ENCODE measurements around the gene CHST12. TPM values are rescaled to one million over a fixed set of nuclear protein-coding genes. Genes with fewer than 3 reads are reported as not detected.

The CHST12 gene
- total RNA-seq, 1 experiment from 2014 or later: 12.9 TPM

DNA sequence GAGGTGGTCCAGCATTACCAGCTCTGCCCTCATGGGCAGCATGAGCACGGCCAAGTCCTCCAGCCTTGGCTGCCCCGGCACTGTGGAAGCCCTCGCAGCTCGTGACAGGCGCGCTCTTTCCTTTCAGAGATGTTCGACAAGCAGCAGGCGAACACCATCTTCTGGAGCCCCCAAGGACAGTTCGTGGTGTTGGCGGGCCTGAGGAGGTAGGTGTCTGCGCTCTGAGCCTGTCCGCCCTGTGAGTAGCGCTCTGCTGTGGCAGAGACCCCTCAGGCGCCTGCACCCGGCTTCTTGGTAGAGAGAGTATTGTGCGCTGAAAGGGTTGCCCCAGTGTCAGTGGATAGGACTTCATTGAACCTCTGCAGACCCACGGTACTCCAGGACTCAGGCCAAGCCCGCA is 29.0 kb upstream of the CHST12 start:
- no peaks in the 10 kb centered on the region for H3K4me1 ChIP-seq (ENCODE audit: insufficient read depth, low read length)
- H3K9ac ChIP-seq (ENCODE audit: low read length): no peak overlapping the region
- ChIA-PET POLR2A (ENCODE audit: unreplicated experiment) (no interaction called here), CTCF (no interaction called here)
- no peak for ATAC-seq
- no peaks in the 10 kb centered on the region for H3F3A ChIP-seq (ENCODE audit: low read length, unreplicated experiment)
- peaks cover 68% of the 10 kb centered on the region for H3K79me2 ChIP-seq (ENCODE audit: low read length)
- H3K36me3 ChIP-seq (ENCODE audit: low read depth, low read length): peaks cover 78% of the 10 kb centered on the region
- no peaks in the 10 kb centered on the region for H3K27me3 ChIP-seq (ENCODE audit: low read length)
- intact Hi-C loops (cut with micrococcal nuclease): no loop called here
- H3K4me2 ChIP-seq (ENCODE audit: low read length): no peak overlapping the region
- H3K4me3 ChIP-seq (ENCODE audit: low read length): no peak overlapping the region
- TF ChIP-seq EZH2 (IDR thresholded peaks at IDR 0.05; ENCODE audit: low read length, unreplicated experiment) (no peak), EZH2phosphoT487 (IDR thresholded peaks at IDR 0.05; ENCODE audit: borderline replicate concordance, low read length) (no peak)
- TF ChIP-seq, protein P1, sequence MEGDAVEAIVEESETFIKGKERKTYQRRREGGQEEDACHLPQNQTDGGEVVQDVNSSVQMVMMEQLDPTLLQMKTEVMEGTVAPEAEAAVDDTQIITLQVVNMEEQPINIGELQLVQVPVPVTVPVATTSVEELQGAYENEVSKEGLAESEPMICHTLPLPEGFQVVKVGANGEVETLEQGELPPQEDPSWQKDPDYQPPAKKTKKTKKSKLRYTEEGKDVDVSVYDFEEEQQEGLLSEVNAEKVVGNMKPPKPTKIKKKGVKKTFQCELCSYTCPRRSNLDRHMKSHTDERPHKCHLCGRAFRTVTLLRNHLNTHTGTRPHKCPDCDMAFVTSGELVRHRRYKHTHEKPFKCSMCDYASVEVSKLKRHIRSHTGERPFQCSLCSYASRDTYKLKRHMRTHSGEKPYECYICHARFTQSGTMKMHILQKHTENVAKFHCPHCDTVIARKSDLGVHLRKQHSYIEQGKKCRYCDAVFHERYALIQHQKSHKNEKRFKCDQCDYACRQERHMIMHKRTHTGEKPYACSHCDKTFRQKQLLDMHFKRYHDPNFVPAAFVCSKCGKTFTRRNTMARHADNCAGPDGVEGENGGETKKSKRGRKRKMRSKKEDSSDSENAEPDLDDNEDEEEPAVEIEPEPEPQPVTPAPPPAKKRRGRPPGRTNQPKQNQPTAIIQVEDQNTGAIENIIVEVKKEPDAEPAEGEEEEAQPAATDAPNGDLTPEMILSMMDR (conservative IDR thresholded peaks at IDR 0.05; ENCODE audit: low read depth, low read length): no peak
- no peak overlapping the region for H3K27ac ChIP-seq (ENCODE audit: low read length)
- H4K20me1 ChIP-seq (ENCODE audit: low read length): peaks cover 36% of the 10 kb centered on the region
- no peaks in the 10 kb centered on the region for H3K9me2 ChIP-seq (replicated peaks; ENCODE audit: low read length)
- H3K9me3 ChIP-seq (ENCODE audit: low read length): no peaks in the 10 kb centered on the region
- BruUV-seq (replicated peaks): no TSS peak
- H2AFZ ChIP-seq (ENCODE audit: low read length): no peak overlapping the region
- no peak for DNase-seq

DNA sequence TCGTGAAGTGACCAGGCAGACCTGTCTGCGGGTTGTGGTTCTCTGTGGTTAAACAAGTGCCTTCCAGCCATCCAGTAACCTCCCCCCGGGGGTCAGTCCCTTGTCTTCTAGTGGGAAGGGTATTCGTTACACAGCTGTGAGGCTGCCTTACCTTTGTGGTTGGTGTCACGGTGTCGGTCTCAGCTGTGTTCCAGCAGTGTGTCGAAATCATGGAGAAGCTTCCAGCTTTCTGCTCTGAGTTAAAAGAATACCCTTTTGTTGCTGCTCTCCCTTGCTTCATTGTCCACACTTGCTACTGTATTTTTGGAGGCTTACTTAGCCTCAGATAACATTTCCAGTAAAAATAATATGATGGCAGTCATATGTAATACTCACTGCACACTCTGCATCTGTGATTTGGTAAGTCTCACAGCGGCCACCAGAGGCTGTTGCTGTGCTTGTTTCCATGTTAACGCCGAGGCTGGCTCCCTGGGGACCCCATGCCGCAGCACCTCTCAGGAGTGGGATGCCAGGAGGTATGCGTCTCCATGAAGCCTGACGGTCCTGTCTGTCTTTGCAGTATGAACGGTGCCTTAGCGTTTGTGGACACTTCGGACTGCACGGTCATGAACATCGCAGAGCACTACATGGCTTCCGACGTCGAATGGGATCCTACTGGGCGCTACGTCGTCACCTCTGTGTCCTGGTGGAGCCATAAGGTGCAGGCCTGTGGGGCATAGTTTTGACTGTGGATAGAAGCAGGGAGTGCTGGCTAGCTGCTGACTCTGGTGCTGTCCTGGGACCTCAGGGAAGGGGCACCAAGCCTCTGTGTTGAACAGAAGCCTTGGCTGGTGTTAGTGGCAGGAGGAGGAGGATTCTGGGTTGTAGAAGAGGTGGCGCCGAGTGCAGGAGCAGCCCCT is 28.3 kb upstream of the CHST12 start:
- Histone ChIP-seq H3K4me3 (ENCODE audit: low read length) (no peak overlapping the region), H3K9me3 (ENCODE audit: low read length) (no peaks in the 10 kb centered on the region), H3K9ac (ENCODE audit: low read length) (no peak overlapping the region), H3K27me3 (ENCODE audit: low read length) (no peaks in the 10 kb centered on the region), H3K4me1 (ENCODE audit: insufficient read depth, low read length) (no peaks in the 10 kb centered on the region), H3K36me3 (ENCODE audit: low read depth, low read length) (peaks cover 76% of the 10 kb centered on the region), H2AFZ (ENCODE audit: low read length) (no peak overlapping the region), H3K4me2 (ENCODE audit: low read length) (no peak overlapping the region), H3K9me2 (replicated peaks; ENCODE audit: low read length) (no peaks in the 10 kb centered on the region), H3F3A (ENCODE audit: low read length, unreplicated experiment) (no peaks in the 10 kb centered on the region), H4K20me1 (ENCODE audit: low read length) (peaks cover 37% of the 10 kb centered on the region), H3K27ac (ENCODE audit: low read length) (no peak overlapping the region), H3K79me2 (ENCODE audit: low read length) (peaks cover 66% of the 10 kb centered on the region)
- no peak for ATAC-seq
- ChIA-PET CTCF (no interaction called here), POLR2A (ENCODE audit: unreplicated experiment) (no interaction called here)
- TF ChIP-seq, protein P1 (conservative IDR thresholded peaks at IDR 0.05; ENCODE audit: low read depth, low read length): no peak
- no peak for TF ChIP-seq EZH2 (IDR thresholded peaks at IDR 0.05; ENCODE audit: low read length, unreplicated experiment)
- no peak for TF ChIP-seq EZH2phosphoT487 (IDR thresholded peaks at IDR 0.05; ENCODE audit: borderline replicate concordance, low read length)
- DNase-seq: no peak
- BruUV-seq (replicated peaks): no TSS peak
- intact Hi-C loops (cut with micrococcal nuclease): no loop called here
